HEK293 (cell line): ENCODE data around the gene ITGB5.

ENCODE experiments used
- CTCF ChIA-PET: fragments of 350-600 bp; formaldehyde crosslinking; extraction: SDS; loops from one replicate; lab custom pipeline; 2021; ENCODE audit warnings: antibody characterized with exemption; lab: Yijun Ruan, JAX
- POLR2A ChIA-PET: fragments of 300-600 bp; formaldehyde crosslinking; extraction: SDS; loops from one replicate; lab custom pipeline; 2020; ENCODE audit warnings: antibody characterized with exemption, inconsistent platforms; lab: Yijun Ruan, JAX
- H3K27ac ChIP-seq: fragments of 200-500 bp; sonication (Bioruptor generic); 2 replicates; pipeline ENCODE4 v1.5.1; 2014; ENCODE audit warnings: low read depth, low read length, control low read depth, inconsistent platforms; ENCODE audit errors: extremely low read depth
- H3K36me3 ChIP-seq, 2 experiments: fragments of 200-500 bp in 1 of 2; sonication (Bioruptor generic) in 1 of 2; 1 replicate in 1 of 2; 2 replicates in 1 of 2; pipeline ENCODE4 v1.5.1; 2014 to 2017; ENCODE audit warnings: inconsistent platforms in 2 of 2, low read length in 2 of 2; ENCODE audit not compliant: control insufficient read depth in 2 of 2, insufficient read depth in 1 of 2
- H3K4me1 ChIP-seq: fragments of 200-500 bp; sonication (Bioruptor generic); 2 replicates; pipeline ENCODE4 v1.5.1; 2014; ENCODE audit warnings: mild to moderate bottlenecking, low read length, inconsistent platforms; ENCODE audit not compliant: control insufficient read depth, insufficient read depth
- H3K4me3 ChIP-seq: 2 replicates; pipeline ENCODE4 v1.5.1; 2011; ENCODE audit warnings: low read depth, mild to moderate bottlenecking, control low read depth, low read length, moderate library complexity
- H3K9me3 ChIP-seq: fragments of 200-500 bp; sonication (Bioruptor generic); 2 replicates; pipeline ENCODE4 v1.5.1; 2014; ENCODE audit warnings: low read depth, low read length, inconsistent platforms; ENCODE audit not compliant: control insufficient read depth, insufficient read depth
- KLF9 ChIP-seq: fragments of 450-650 bp; formaldehyde crosslinking; IDR thresholded peaks from 2 replicates; pipeline ENCODE4 v1.5.1; 2016; ENCODE audit warnings: missing biosample characterization, missing genetic modification characterization, low read depth
- PBX3 ChIP-seq: sonication (generic); formaldehyde crosslinking; IDR thresholded peaks from 2 replicates; pipeline ENCODE4 v1.8.1; 2022; ENCODE audit warnings: mild to moderate bottlenecking, moderate library complexity, missing genetic modification reagents
- PRDM1 ChIP-seq: fragments of 450-650 bp; formaldehyde crosslinking; IDR thresholded peaks from 2 replicates; pipeline ENCODE4; 2016; ENCODE audit warnings: missing biosample characterization, missing genetic modification characterization
- PRDM10 ChIP-seq: fragments of 450-650 bp; formaldehyde crosslinking; IDR thresholded peaks from 2 replicates; pipeline ENCODE4 v1.5.1; 2016; ENCODE audit warnings: missing biosample characterization, missing genetic modification characterization
- ZFHX2 ChIP-seq: fragments of 450-650 bp; formaldehyde crosslinking; conservative IDR thresholded peaks from 2 replicates; pipeline ENCODE4 v1.5.1; 2016; ENCODE audit warnings: missing biosample characterization, missing genetic modification characterization
- ZFP37 ChIP-seq: fragments of 450-650 bp; formaldehyde crosslinking; IDR thresholded peaks from 2 replicates; pipeline ENCODE4 v1.5.1; 2016; ENCODE audit warnings: missing biosample characterization, missing genetic modification characterization
- ZNF521 ChIP-seq: fragments of 450-650 bp; formaldehyde crosslinking; IDR thresholded peaks from 2 replicates; pipeline ENCODE4 v1.5.1; 2017; ENCODE audit warnings: missing biosample characterization, mild to moderate bottlenecking, missing genetic modification characterization
- ZNF654 ChIP-seq: fragments of 450-650 bp; formaldehyde crosslinking; IDR thresholded peaks from 2 replicates; pipeline ENCODE4 v1.5.1; 2016; ENCODE audit warnings: low read depth, missing biosample characterization, missing genetic modification characterization
- ZNF768 ChIP-seq: fragments of 450-650 bp; formaldehyde crosslinking; IDR thresholded peaks from 2 replicates; pipeline ENCODE4 v1.5.1; 2018; ENCODE audit warnings: missing biosample characterization, mild to moderate bottlenecking, missing genetic modification characterization
- ZNF777 ChIP-seq: fragments of 450-650 bp; formaldehyde crosslinking; IDR thresholded peaks from 2 replicates; pipeline ENCODE4 v1.5.1; 2017; ENCODE audit warnings: missing biosample characterization, missing genetic modification characterization, borderline replicate concordance

Gene ITGB5

DNA sequence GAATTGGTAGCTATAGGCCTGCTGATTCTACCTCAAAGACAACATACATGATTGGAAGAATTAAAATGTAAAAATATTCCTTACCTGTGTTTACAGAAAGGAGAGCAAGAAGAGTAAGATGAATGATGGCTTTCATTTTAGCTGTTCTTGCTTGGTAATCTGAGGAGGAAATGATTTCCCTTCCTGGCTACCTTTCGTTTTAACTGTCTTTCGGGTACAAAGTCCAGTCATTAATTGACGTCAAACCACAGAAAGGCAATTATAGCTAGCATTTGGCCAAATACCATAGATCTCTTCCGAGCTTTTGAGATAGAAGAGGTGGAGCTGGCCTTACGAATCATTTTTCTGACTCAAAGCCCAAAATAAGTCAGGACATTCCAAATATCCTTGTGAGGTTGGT lies 47.4 kb upstream of the ITGB5 start, which contains the start of gene MUC13:
MUC13 (minus strand) TSS at position 175 of the 400 bp plus-strand sequence; CDS start at position 136, 39 bp downstream.
- CTCF ChIA-PET, result interaction anchor here (0.6 to 1.3 kb wide), 3 partner anchors 229 to 1918 kb away, joined by 3 to 7 read pairs (median 4); no protein-coding TSS in a partner anchor
- Histone ChIP-seq H3K9me3 (no peaks in the 10 kb centered on the region), H3K4me3 (no peak within 1 kb of the TSS), H3K27ac (no peak within 1 kb of the TSS), H3K4me1 (no peaks in the 10 kb centered on the region), H3K36me3 (no peaks in the 10 kb centered on the region)
- TF ChIP-seq ZNF768, result no peak
- TF ChIP-seq ZFHX2 (tag by site-specific recombination), result no peak
- TF ChIP-seq PBX3, result no peak
- TF ChIP-seq KLF9 (tag by site-specific recombination), result no peak
- no peak for TF ChIP-seq ZNF521 (tag by site-specific recombination)
- TF ChIP-seq ZNF777 (tag by site-specific recombination), result no peak
- POLR2A ChIA-PET, result no interaction called here

DNA sequence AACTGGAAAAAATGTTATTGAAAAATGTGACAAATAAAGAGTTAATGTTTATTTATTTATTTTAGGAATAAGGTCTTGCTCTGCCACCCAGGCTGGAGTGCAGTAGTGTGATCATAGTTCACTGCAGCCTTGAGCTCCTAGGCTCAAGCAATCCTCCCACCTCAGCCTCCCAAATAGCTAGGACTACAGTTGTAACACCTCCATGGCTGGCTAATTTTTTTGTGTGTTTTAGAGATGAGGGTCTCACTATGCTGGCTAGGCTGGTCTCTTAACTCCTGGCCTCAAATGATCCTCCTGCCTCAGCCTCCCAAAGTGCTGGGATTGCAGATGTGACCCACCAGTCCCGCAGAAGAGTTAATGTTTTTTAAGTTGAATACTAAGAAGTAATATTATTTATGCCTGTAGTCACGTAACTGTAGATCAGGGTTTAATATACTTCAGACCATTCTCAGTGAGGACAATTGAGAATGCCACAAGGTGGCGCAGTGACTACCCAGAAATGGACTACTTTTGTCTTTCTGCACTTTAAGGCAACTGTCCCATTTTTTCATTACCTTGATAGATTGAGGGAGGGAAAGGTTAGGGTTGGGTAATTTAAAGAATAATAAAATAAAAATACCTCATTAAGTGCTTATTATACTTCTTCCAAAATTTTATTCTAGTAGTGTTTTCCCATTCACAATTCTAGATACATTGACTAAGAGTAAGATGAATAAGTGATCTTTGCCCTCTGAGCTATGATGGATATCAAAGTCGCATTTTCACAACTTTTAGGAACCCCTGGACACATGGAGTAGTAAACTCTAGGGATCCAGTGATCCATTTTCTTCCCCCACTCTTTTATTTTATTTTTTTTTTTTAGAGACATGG lies 41.4 kb upstream of the ITGB5 start:
- Histone ChIP-seq H3K9me3 (no peaks in the 10 kb centered on the region), H3K4me3 (no peak overlapping the region), H3K27ac (no peak overlapping the region), H3K36me3 (no peaks in the 10 kb centered on the region), H3K4me1 (no peaks in the 10 kb centered on the region)
- POLR2A ChIA-PET, result no interaction called here
- CTCF ChIA-PET, result interaction anchor here (0.5 to 2.4 kb wide), 16 partner anchors 11 to 1724 kb away, joined by 3 to 13 read pairs (median 3); no protein-coding TSS in a partner anchor
- TF ChIP-seq ZNF654 (peak; percentile 61), ZFP37 (tag by site-specific recombination) (no peak)

GRCh38 chr3:124927574-124928045 lies 40.4 kb upstream of the ITGB5 start:
- ChIA-PET CTCF (interaction anchor here (0.6 to 2.4 kb wide), 12 partner anchors 22 to 685 kb away, joined by 3 to 13 read pairs (median 3); no protein-coding TSS in a partner anchor), POLR2A (no interaction called here)
- TF ChIP-seq PRDM1 (tag by site-specific recombination), result no peak
- 0 out of 2 replicates have a peak, but pooled peaks have one; percentile 53 for TF ChIP-seq PRDM10 (tag by site-specific recombination)
- Histone ChIP-seq H3K36me3 (no peaks in the 10 kb centered on the region), H3K27ac (no peak overlapping the region), H3K4me3 (no peak overlapping the region), H3K9me3 (no peaks in the 10 kb centered on the region), H3K4me1 (no peaks in the 10 kb centered on the region)
